SK-N-SH (cell line): Measurements from ENCODE around the gene BORA. TPM values are rescaled to one million over a fixed set of nuclear protein-coding genes. Genes with fewer than 3 reads are reported as not detected.

Source experiments
- CTCF ChIA-PET: fragments of 300-600, 350-600 bp; formaldehyde crosslinking; extraction: SDS; loops from one replicate; lab custom pipeline; 2021; lab: Yijun Ruan, JAX
- POLR2A ChIA-PET: fragments of 350-600 bp; sonication (Branson Sonifier 250); formaldehyde crosslinking; extraction: SDS; loops from one replicate; lab custom pipeline; 2020; ENCODE audit warnings: antibody characterized with exemption, inconsistent platforms; lab: Yijun Ruan, JAX
- DNase-seq: peaks from one replicate; pipeline ENCODE4 v3.0.0; 2012
- H2AFZ ChIP-seq: fragments of 200-600 bp; sonication (generic); 2 replicates; pipeline ENCODE4 v1.8.1; 2016; ENCODE audit warnings: antibody characterized with exemption, mild to moderate bottlenecking, low read depth
- H3F3A ChIP-seq: fragments of 200-600 bp; sonication (generic); replicated peaks from 2 replicates; pipeline ENCODE3; 2016; ENCODE audit warnings: antibody characterized with exemption, mild to moderate bottlenecking; ENCODE audit not compliant: insufficient read depth
- H3K27ac ChIP-seq, 2 experiments: fragments of 200-500 bp in 1 of 2; fragments of 200-600 bp in 1 of 2; sonication (Bioruptor generic) in 1 of 2; sonication (generic), shearing (Covaris generic) in 1 of 2; 2 replicates each; pipeline versions ENCODE4 v1.5.1 to v1.6.1; 2014 to 2016; ENCODE audit warnings: low read depth in 2 of 2, inconsistent platforms in 1 of 2, low read length in 1 of 2, mild to moderate bottlenecking in 1 of 2, mixed read lengths in 1 of 2
- H3K27me3 ChIP-seq: fragments of 200-600 bp; sonication (generic), shearing (Covaris generic); 2 replicates; pipeline ENCODE4 v1.6.1; 2016; ENCODE audit warnings: mixed run types; ENCODE audit not compliant: insufficient read depth
- H3K36me3 ChIP-seq, 2 experiments: fragments of 200-500 bp in 1 of 2; fragments of 200-600 bp in 1 of 2; sonication (Bioruptor generic) in 1 of 2; sonication (generic) in 1 of 2; replicated peaks in 1 of 2; 2 replicates each; pipeline versions ENCODE3 to v1.5.1; 2014 to 2016; ENCODE audit warnings: low read length in 1 of 2, mild to moderate bottlenecking in 1 of 2; ENCODE audit not compliant: insufficient read depth in 2 of 2, control insufficient read depth in 1 of 2
- H3K4me1 ChIP-seq, 2 experiments: fragments of 200-500 bp in 1 of 2; fragments of 200-600 bp in 1 of 2; sonication (Bioruptor generic) in 1 of 2; sonication (generic), shearing (Covaris generic) in 1 of 2; 2 replicates each; pipeline versions ENCODE4 v1.5.1 to v1.6.1; 2014 to 2016; ENCODE audit warnings: low read depth in 1 of 2, low read length in 1 of 2, mixed run types in 1 of 2; ENCODE audit not compliant: insufficient read depth in 2 of 2, control insufficient read depth in 1 of 2
- H3K4me2 ChIP-seq: fragments of 200-600 bp; sonication (generic), shearing (Covaris generic); 2 replicates; pipeline ENCODE4 v1.6.1; 2017; ENCODE audit warnings: mixed run types
- H3K4me3 ChIP-seq, 2 experiments: fragments of 200-500 bp in 1 of 2; fragments of 200-600 bp in 1 of 2; sonication (Bioruptor generic) in 1 of 2; sonication (generic), shearing (Covaris generic) in 1 of 2; 2 replicates each; pipeline versions ENCODE4 v1.5.1 to v1.8.1; 2014 to 2016; ENCODE audit warnings: low read depth in 2 of 2, inconsistent platforms in 1 of 2, low read length in 1 of 2, mild to moderate bottlenecking in 1 of 2, mixed read lengths in 1 of 2, moderate library complexity in 1 of 2
- H3K79me2 ChIP-seq: fragments of 200-600 bp; sonication (generic); 2 replicates; pipeline ENCODE4 v1.8.1; 2017; ENCODE audit warnings: mild to moderate bottlenecking; ENCODE audit not compliant: insufficient read depth
- H3K9ac ChIP-seq: fragments of 200-600 bp; sonication (generic); 2 replicates; pipeline ENCODE4 v1.6.1; 2017; ENCODE audit warnings: mixed run types
- H3K9me2 ChIP-seq: fragments of 200-600 bp; sonication (generic); 2 replicates; pipeline ENCODE4 v1.6.1; 2017; ENCODE audit warnings: mixed run types
- H3K9me3 ChIP-seq: fragments of 200-600 bp; sonication (generic); 2 replicates; pipeline ENCODE4 v1.6.1; 2017; ENCODE audit warnings: mixed run types, mild to moderate bottlenecking, moderate library complexity
- H4K20me1 ChIP-seq: fragments of 200-600 bp; sonication (generic); 2 replicates; pipeline ENCODE4 v1.6.1; 2017; ENCODE audit warnings: mild to moderate bottlenecking, mixed run types; ENCODE audit not compliant: insufficient read depth
- FOXM1 ChIP-seq: IDR thresholded peaks from 2 replicates; pipeline ENCODE4 v1.4.0; 2012; ENCODE audit warnings: low read depth, mild to moderate bottlenecking
- IRF3 ChIP-seq: fragments of 150-350 bp; IDR thresholded peaks from 2 replicates; pipeline ENCODE4 v1.6.1; 2016; ENCODE audit warnings: mild to moderate bottlenecking, low read depth, low read length
- MAX ChIP-seq: IDR thresholded peaks from 2 replicates; pipeline ENCODE4 v1.4.0; 2012; ENCODE audit warnings: low read depth
- NFIC ChIP-seq: IDR thresholded peaks from 2 replicates; pipeline ENCODE4 v1.4.0; 2012; ENCODE audit warnings: borderline replicate concordance
- SMC3 ChIP-seq: IDR thresholded peaks from 2 replicates; pipeline ENCODE4 v1.6.1; 2012; ENCODE audit warnings: low read depth, low read length, improper control_type of control experiment
- YY1 ChIP-seq: IDR thresholded peaks from 2 replicates; pipeline ENCODE4 v1.4.0; 2012; ENCODE audit warnings: low read depth, mild to moderate bottlenecking
- WGBS: methylation state at CpG from one replicate; pipeline ENCODE4 v1.1.6; 2017; ENCODE audit warnings: low lambda C conversion rate; 5-methylcytosine and 5-hydroxymethylcytosine counted together
- polyA plus RNA-seq, 3 experiments: library from polyadenylated mRNA; depleted of rRNA; stranded (reverse); fragments of >200 nt; gene quantifications; 2 replicates each; pipeline ENCODE4 v1.2.3, GENCODE V29; 2012
- small RNA-seq, 7 experiments: library from RNA; depleted of rRNA; stranded (forward); fragments of <200 nt; gene quantifications; one replicate each; pipeline ENCODE3, GENCODE V24; 2012

The BORA gene
- polyA plus RNA-seq, 1 of the 3 experiments (the other 2 are of a cell fraction) = 1.4 TPM

DNA sequence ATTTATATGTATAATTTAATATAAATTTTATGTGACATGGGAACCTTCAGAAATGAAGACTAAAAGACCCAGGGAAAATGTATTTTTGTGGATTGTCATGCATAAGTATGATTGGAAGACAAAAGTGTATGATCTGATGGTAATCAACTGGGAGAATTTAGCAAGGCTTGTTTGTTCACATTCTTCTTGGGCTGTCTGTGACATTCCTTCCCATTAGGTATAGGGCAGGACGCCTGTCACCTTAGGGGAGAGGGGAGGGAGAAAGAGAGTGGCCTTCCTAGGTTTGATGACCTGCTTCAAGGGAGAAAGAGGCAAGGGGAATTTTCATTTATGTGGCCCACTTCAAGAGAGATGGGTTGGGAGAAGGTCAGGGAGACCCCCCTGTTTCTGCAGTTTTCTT lies 76.6 kb downstream of the BORA start:
- peaks cover 42 to 52% of the 10 kb centered on the region in 2 experiments for H3K36me3 ChIP-seq
- peaks cover 20% of the 10 kb centered on the region for H3F3A ChIP-seq
- no peaks in the 10 kb centered on the region for H3K4me1 ChIP-seq
- no peak overlapping the region for H3K4me3 ChIP-seq
- H3K4me2 ChIP-seq = no peak overlapping the region
- DNase-seq = no peak
- H3K27me3 ChIP-seq = no peaks in the 10 kb centered on the region
- ChIA-PET POLR2A (no interaction called here), CTCF (no interaction called here)
- no peak overlapping the region for H3K9ac ChIP-seq
- no peak for TF ChIP-seq MAX
- no peak for TF ChIP-seq NFIC
- no peak for TF ChIP-seq SMC3
- no peak for TF ChIP-seq FOXM1
- no peak for TF ChIP-seq YY1
- no peak for TF ChIP-seq IRF3
- no peak overlapping the region for H2AFZ ChIP-seq
- no peaks in the 10 kb centered on the region for H3K9me2 ChIP-seq
- no peaks in the 10 kb centered on the region for H3K9me3 ChIP-seq
- H3K79me2 ChIP-seq = peaks cover 16% of the 10 kb centered on the region; the same call in 1 of the 2 replicates
- 86% methylated on average over 1 of the region's 1 CpG for WGBS
- H4K20me1 ChIP-seq = no peaks in the 10 kb centered on the region
- H3K27ac ChIP-seq = no peak overlapping the region

Small RNA genes within 50 kb of the gene (small RNA-seq; reads per million reads assigned to genes)
- gene RNU6-80P = 0 to 1.1 (median 0.06) reads per million in 7 experiments

Other genes with a start within 250 kb of the BORA start
- gene MZT1, start 294 bp upstream of the BORA start, polyA plus RNA-seq (2012; rRNA removed) = 8.2 and 9.7 TPM in 2 replicates
- 14.7 and 15.7 TPM in 2 replicates for gene DIS3, start 54.0 kb downstream of the BORA start, polyA plus RNA-seq (2012; rRNA removed)
- 3.6 and 3.9 TPM in 2 replicates for gene PIBF1, start 54.2 kb downstream of the BORA start, polyA plus RNA-seq (2012; rRNA removed)